Kidney (tissue), 14 donors: ENCODE results near the gene ATXN7L1. TPM values are rescaled to one million over a fixed set of nuclear protein-coding genes. Genes with fewer than 3 reads are reported as not detected.

ENCODE experiments used
- DNase-seq, 5 donors: peaks; one replicate each; pipeline ENCODE4 v3.0.0-alpha.2; 2013 to 2020
- FAIRE-seq: peaks from 2 replicates; lab custom pipeline; 2012; peaks lifted over from hg19 to GRCh38; lab: Jason Lieb, UNC
- H3K27ac ChIP-seq, 2 donors: one replicate each; pipeline ENCODE4 v1.7.0; 2013; ENCODE audit warnings: low read depth in 2 of 2, low read length in 2 of 2, inconsistent platforms in 1 of 2
- H3K27me3 ChIP-seq: one replicate; pipeline ENCODE4 v1.7.1; 2013; ENCODE audit warnings: low read length, inconsistent platforms; ENCODE audit not compliant: control insufficient read depth, insufficient read depth
- H3K36me3 ChIP-seq, 3 donors: one replicate each; pipeline versions ENCODE4 v1.7.0 to v1.7.1; 2013; ENCODE audit warnings: low read length in 3 of 3, control low read depth in 1 of 3, inconsistent platforms in 1 of 3; ENCODE audit not compliant: insufficient read depth in 3 of 3, control insufficient read depth in 2 of 3
- H3K4me1 ChIP-seq, 3 donors: one replicate each; pipeline versions ENCODE4 v1.7.0 to v1.7.1; 2013; ENCODE audit warnings: low read length in 3 of 3, inconsistent platforms in 1 of 3, low read depth in 1 of 3; ENCODE audit not compliant: control insufficient read depth in 2 of 3, insufficient read depth in 2 of 3
- H3K4me3 ChIP-seq, 3 donors: one replicate each; pipeline versions ENCODE4 v1.7.0 to v1.8.1; 2013; ENCODE audit warnings: low read length in 3 of 3, control low read depth in 1 of 3, inconsistent platforms in 1 of 3
- H3K9ac ChIP-seq, 3 donors: one replicate each; pipeline versions ENCODE4 v1.7.0 to v1.7.1; 2013; ENCODE audit warnings: low read length in 3 of 3, control low read depth in 1 of 3, inconsistent platforms in 1 of 3
- H3K9me3 ChIP-seq, 3 donors: one replicate each; pipeline versions ENCODE4 v1.7.0 to v1.7.1; 2013; ENCODE audit warnings: low read length in 3 of 3, control low read depth in 1 of 3, inconsistent platforms in 1 of 3; ENCODE audit not compliant: control insufficient read depth in 2 of 3, insufficient read depth in 1 of 3
- intact Hi-C: fragments of 100-400 bp; cut with DNase I; formaldehyde crosslinking; loops from one replicate; pipeline ENCODE4 v1.11.1; 2022
- polyA plus RNA-seq: library from polyadenylated mRNA; stranded (reverse); fragments of 350-450 nt; fragmentation: Illumina TruSeq; extraction: RNeasy Lipid Tissue Mini Kit (QIAGEN cat#74804); gene quantifications from one replicate; pipeline ENCODE4 v1.2.3, GENCODE V29; 2014; ENCODE audit warnings: low read depth, low replicate concordance; ENCODE audit not compliant: insufficient read depth
- total RNA-seq: library from RNA; stranded (reverse); fragmentation: NEBNext Ultra II Directional; extraction: Animal tissue kit (Norgen Biotek cat#: 25700); gene quantifications from one replicate; pipeline ENCODE4 v1.2.1, GENCODE V29; 2021
- TF ChIP-seq, protein P1 (sequence below): IDR thresholded peaks from 3 replicates; pipeline ENCODE4 v1.5.1; 2012; ENCODE audit warnings: mild to moderate bottlenecking, moderate library complexity, borderline replicate concordance; ENCODE audit not compliant: insufficient read depth; ENCODE audit errors: extremely low read depth
- donor health status: control.
- donor health status: control.
- donor health status: control.
- donor health status: control.
- donor health status: control.
- donor health status: DM: yes; HTN: yes; CAD: no.
- donor health status: Normal renal cell carcinoma (clear cell type).

Gene ATXN7L1
- total and polyA plus RNA-seq, 2 donors from 2014 or later = 12.5 to 18.5 TPM

DNA sequence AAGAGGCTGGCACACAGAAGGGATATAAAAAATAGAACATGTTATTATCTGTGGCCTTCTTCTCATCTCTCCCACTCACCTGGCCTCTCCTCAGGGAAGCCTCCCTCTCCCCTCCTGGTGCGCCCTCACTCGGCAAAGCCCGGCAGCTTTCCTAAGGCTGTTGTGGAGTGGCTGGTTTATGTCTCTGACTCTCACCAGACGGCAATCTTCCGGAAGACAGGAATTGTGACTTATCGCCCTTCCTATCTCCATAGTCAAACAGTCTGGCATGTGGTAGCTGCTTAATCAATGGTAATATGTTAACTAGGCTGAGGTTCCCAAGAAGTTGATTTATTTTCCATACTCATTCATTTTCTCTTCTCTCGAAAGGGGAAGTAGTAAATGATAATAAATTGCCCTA, 78.7 kb downstream of the ATXN7L1 start:
- no peak overlapping the region for H3K4me3 ChIP-seq
- intact Hi-C loops = no loop called here
- no peaks in the 10 kb centered on the region for H3K4me1 ChIP-seq
- H3K27ac ChIP-seq = no peak overlapping the region
- H3K9me3 ChIP-seq = peaks cover 0 to 2% (median 0%) of the 10 kb centered on the region in 3 donors
- TF ChIP-seq, protein P1, sequence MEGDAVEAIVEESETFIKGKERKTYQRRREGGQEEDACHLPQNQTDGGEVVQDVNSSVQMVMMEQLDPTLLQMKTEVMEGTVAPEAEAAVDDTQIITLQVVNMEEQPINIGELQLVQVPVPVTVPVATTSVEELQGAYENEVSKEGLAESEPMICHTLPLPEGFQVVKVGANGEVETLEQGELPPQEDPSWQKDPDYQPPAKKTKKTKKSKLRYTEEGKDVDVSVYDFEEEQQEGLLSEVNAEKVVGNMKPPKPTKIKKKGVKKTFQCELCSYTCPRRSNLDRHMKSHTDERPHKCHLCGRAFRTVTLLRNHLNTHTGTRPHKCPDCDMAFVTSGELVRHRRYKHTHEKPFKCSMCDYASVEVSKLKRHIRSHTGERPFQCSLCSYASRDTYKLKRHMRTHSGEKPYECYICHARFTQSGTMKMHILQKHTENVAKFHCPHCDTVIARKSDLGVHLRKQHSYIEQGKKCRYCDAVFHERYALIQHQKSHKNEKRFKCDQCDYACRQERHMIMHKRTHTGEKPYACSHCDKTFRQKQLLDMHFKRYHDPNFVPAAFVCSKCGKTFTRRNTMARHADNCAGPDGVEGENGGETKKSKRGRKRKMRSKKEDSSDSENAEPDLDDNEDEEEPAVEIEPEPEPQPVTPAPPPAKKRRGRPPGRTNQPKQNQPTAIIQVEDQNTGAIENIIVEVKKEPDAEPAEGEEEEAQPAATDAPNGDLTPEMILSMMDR = no peak
- H3K36me3 ChIP-seq = no peaks in the 10 kb centered on the region
- FAIRE-seq (no peak), DNase-seq (no peak)
- no peak overlapping the region for H3K9ac ChIP-seq
- no peaks in the 10 kb centered on the region for H3K27me3 ChIP-seq

DNA sequence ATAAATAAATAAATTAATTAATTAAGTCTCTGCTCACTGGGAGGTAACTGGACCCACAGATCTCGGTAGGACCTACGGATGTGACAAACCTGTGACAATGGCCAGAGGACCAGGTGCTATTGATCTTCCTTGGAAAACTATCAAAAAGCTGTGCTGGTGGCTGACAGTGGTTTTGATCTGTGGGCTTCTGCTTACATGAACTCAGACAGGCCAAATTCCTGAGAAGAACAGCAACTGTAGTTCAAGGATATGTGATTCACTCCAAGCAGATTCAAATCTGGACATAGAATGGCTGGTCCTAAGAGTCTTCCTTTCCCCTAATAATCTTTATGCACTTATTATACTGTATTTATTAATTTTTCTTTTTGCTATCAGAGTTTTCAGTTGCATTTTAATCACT, 80.0 kb downstream of the ATXN7L1 start:
- no peak overlapping the region for H3K9ac ChIP-seq
- no peaks in the 10 kb centered on the region for H3K36me3 ChIP-seq
- H3K27ac ChIP-seq = no peak overlapping the region
- H3K4me1 ChIP-seq = no peaks in the 10 kb centered on the region
- TF ChIP-seq, protein P1 = no peak
- intact Hi-C loops = no loop called here
- DNase-seq (no peak), FAIRE-seq (no peak)
- H3K9me3 ChIP-seq = peaks cover 0 to 2% (median 0%) of the 10 kb centered on the region in 3 donors
- no peak overlapping the region for H3K4me3 ChIP-seq
- no peaks in the 10 kb centered on the region for H3K27me3 ChIP-seq

DNA sequence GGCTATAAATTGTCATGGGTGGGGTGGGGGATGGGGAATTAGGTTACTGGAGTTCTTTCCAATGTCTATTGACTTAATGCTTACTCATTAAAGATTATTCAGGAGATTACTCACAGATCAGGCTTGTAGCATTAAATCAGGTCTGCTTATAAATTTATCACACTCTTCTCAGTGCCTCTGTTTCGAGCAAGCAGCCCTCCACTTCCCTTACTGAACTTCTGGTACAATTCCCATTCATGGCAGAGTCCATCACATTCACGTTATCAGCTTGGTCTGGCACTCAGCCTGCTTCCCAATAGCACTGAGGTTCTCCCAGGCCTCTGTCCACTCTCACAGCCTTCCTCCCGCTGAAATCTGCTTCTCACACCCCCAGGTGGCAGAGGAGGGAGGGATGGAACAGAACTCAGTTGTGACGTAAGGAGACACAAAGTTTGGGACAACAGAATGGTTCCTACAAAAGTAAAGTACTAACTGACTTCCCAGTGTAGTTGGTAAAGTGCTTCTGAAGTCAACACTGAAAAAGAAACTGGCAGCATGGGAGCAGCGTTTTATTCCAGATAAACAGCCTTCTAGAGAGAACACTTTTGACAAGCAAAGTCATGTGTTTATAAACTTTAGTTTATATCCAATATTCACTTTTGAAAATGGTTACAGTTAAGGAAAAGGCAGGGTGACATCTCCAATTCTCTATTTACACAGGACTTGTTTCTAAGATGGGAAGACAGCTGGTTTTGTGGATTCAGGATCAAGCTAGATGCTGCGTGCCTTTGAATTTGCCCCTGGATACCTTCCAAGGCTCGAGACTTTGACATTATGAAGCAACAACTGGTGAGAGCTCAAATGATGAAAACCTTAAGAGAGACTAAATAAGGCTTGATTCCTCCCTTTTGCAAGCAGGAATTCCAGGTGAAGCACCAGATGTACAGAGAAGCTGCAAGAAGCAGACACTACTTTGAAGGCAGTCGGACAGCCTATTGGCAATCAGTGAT, 81.4 kb downstream of the ATXN7L1 start:
- Histone ChIP-seq H3K36me3 (no peaks in the 10 kb centered on the region), H3K4me1 (no peaks in the 10 kb centered on the region), H3K9me3 (peaks cover 0 to 2% (median 0%) of the 10 kb centered on the region in 3 donors), H3K9ac (no peak overlapping the region), H3K27ac (no peak overlapping the region), H3K27me3 (no peaks in the 10 kb centered on the region), H3K4me3 (no peak overlapping the region)
- DNase-seq (no peak), FAIRE-seq (no peak)
- TF ChIP-seq, protein P1 = no peak
- intact Hi-C loops = no loop called here
